Endothelial cell of umbilical vein (primary cell): ENCODE results near the gene TPP1.

ENCODE experiments used
- CTCF ChIP-seq, 2 donors: IDR thresholded peaks; 1 replicate in 1 of 2; 2 replicates in 1 of 2; pipeline ENCODE4 v1.5.1; 2011; ENCODE audit warnings: low read length in 2 of 2, mild to moderate bottlenecking in 2 of 2, moderate library complexity in 2 of 2, control low read depth in 1 of 2, inconsistent platforms in 1 of 2, low read depth in 1 of 2; ENCODE audit not compliant: insufficient read depth in 1 of 2; ENCODE audit errors: extremely low read depth in 1 of 2
- POLR2A ChIP-seq: IDR thresholded peaks from 2 replicates; pipeline ENCODE4 v1.6.1; 2012; ENCODE audit warnings: low read depth, mild to moderate bottlenecking, control low read depth, low read length
- POLR2AphosphoS5 ChIP-seq: IDR thresholded peaks from 2 replicates; pipeline ENCODE4 v1.6.1; 2012; ENCODE audit warnings: low read depth, mild to moderate bottlenecking, control low read depth, low read length, moderate library complexity; ENCODE audit not compliant: insufficient read depth

- TF ChIP-seq POLR2AphosphoS5 = no peak
- no peak for TF ChIP-seq POLR2A
- no peak for TF ChIP-seq CTCF (IDR thresholded peaks at IDR 0.05; ENCODE audit: extremely low read depth in 1 of 2, insufficient read depth in 1 of 2, low read depth in 1 of 2, low read length in 2 of 2)
Observed at GRCh38 chr11:6615046-6615445, 4.2 kb downstream of the TPP1 start.
